H1 (cell line): ENCODE results near the gene CYP26C1. TPM values are rescaled to one million over a fixed set of nuclear protein-coding genes. Genes with fewer than 3 reads are reported as not detected.
A peak's percentile ranks its signal among the peaks of the same experiment; 100 is the strongest.

ENCODE experiments used
- ASH2L ChIP-seq: fragments of 200-600, 300-600 bp; sonication (generic); IDR thresholded peaks from one replicate; pipeline ENCODE4 v1.7.1; 2017; ENCODE audit warnings: low read length
- ATF2 ChIP-seq: IDR thresholded peaks from 2 replicates; pipeline ENCODE4 v1.6.1; 2012; ENCODE audit warnings: low read length, inconsistent platforms
- CEBPB ChIP-seq: IDR thresholded peaks from 2 replicates; pipeline ENCODE4 v1.6.1; 2012; ENCODE audit warnings: low read depth, low read length
- CHD2 ChIP-seq: IDR thresholded peaks from 2 replicates; pipeline ENCODE4 v1.6.1; 2012; ENCODE audit warnings: low read length, improper control_type of control experiment
- CREB1 ChIP-seq: IDR thresholded peaks from 2 replicates; pipeline ENCODE4 v1.6.1; 2012; ENCODE audit warnings: inconsistent platforms
- E2F6 ChIP-seq: IDR thresholded peaks from 2 replicates; pipeline ENCODE4 v1.6.1; 2012; ENCODE audit warnings: inconsistent platforms
- EGR1 ChIP-seq: IDR thresholded peaks from 2 replicates; pipeline ENCODE4 v1.6.1; 2011; ENCODE audit warnings: low read depth, low read length, borderline replicate concordance
- FOSL1 ChIP-seq: IDR thresholded peaks from 2 replicates; pipeline ENCODE4 v1.6.1; 2011; ENCODE audit warnings: mild to moderate bottlenecking, low read depth, low read length, moderate library complexity; ENCODE audit not compliant: insufficient read depth
- HDAC2 ChIP-seq, 2 experiments: fragments of 300-600 bp in 1 of 2; sonication (generic) in 1 of 2; IDR thresholded peaks; 2 replicates each; pipeline ENCODE4 v1.6.1; 2011 to 2012; ENCODE audit warnings: low read depth in 2 of 2, low read length in 2 of 2, mild to moderate bottlenecking in 2 of 2, moderate library complexity in 2 of 2, borderline replicate concordance in 1 of 2, inconsistent platforms in 1 of 2
- JUND ChIP-seq: IDR thresholded peaks from 2 replicates; pipeline ENCODE4 v1.6.1; 2011; ENCODE audit warnings: mild to moderate bottlenecking, improper control_type of control experiment, low read length
- KDM1A ChIP-seq: fragments of 200-600, 300-600 bp; sonication (generic); IDR thresholded peaks from 2 replicates; pipeline ENCODE4 v1.7.1; 2016; ENCODE audit warnings: mild to moderate bottlenecking, low read length, borderline replicate concordance
- KDM4A ChIP-seq: IDR thresholded peaks from one replicate; pipeline ENCODE4 v1.7.1; 2012; ENCODE audit warnings: low read depth, mild to moderate bottlenecking, moderate library complexity, low read length, inconsistent platforms; ENCODE audit not compliant: severe bottlenecking
- MAX ChIP-seq: IDR thresholded peaks from 2 replicates; pipeline ENCODE4 v1.6.1; 2012; ENCODE audit warnings: inconsistent platforms
- NRF1 ChIP-seq: IDR thresholded peaks from 2 replicates; pipeline ENCODE4 v1.6.1; 2011; ENCODE audit warnings: mild to moderate bottlenecking, low read depth, low read length, improper control_type of control experiment
- PHF8 ChIP-seq: fragments of 200-600 bp; sonication (generic); conservative IDR thresholded peaks from 2 replicates; pipeline ENCODE4 v1.7.1; 2012; ENCODE audit warnings: low read depth, mild to moderate bottlenecking, inconsistent platforms, low read length, moderate library complexity
- POLR2AphosphoS5 ChIP-seq: IDR thresholded peaks from 2 replicates; pipeline ENCODE4 v1.6.1; 2011; ENCODE audit warnings: low read depth, low read length
- RBBP5 ChIP-seq: IDR thresholded peaks from 2 replicates; pipeline ENCODE4 v1.7.1; 2012; ENCODE audit warnings: low read depth, mild to moderate bottlenecking, inconsistent platforms, low read length, moderate library complexity, borderline replicate concordance
- SAP30 ChIP-seq: fragments of 300-600 bp; sonication (generic); IDR thresholded peaks from 2 replicates; pipeline ENCODE4 v1.7.1; 2012; ENCODE audit warnings: low read length, moderate library complexity, mild to moderate bottlenecking, inconsistent platforms; ENCODE audit not compliant: insufficient read depth, insufficient replicate concordance
- SIN3A ChIP-seq, 2 experiments: IDR thresholded peaks in 1 of 2; conservative IDR thresholded peaks in 1 of 2; 2 replicates each; pipeline ENCODE4 v1.6.1; 2011 to 2012; ENCODE audit warnings: low read length in 2 of 2, improper control_type of control experiment in 1 of 2, low read depth in 1 of 2, mild to moderate bottlenecking in 1 of 2
- SP4 ChIP-seq: IDR thresholded peaks from 2 replicates; pipeline ENCODE4 v1.6.1; 2012; ENCODE audit warnings: low read length, inconsistent platforms
- TAF7 ChIP-seq: optimal IDR thresholded peaks from 2 replicates; pipeline ENCODE3; 2011; ENCODE audit warnings: low read depth, mild to moderate bottlenecking, inconsistent platforms, low read length, moderate library complexity, borderline replicate concordance
- TEAD4 ChIP-seq: IDR thresholded peaks from 2 replicates; pipeline ENCODE4 v1.6.1; 2012; ENCODE audit warnings: low read depth, low read length, inconsistent platforms, mixed read lengths
- polyA plus RNA-seq, 7 experiments: library from polyadenylated mRNA; depleted of rRNA in 3 of 7; stranded (reverse) in 5 of 7; unstranded in 2 of 7; fragments of >200 nt in 5 of 7; fragments of 200-250 nt in 2 of 7; gene quantifications; 1 replicate in 5 of 7; 2 replicates in 1 of 7; 4 replicates in 1 of 7; pipeline versions ENCODE4 v1.2.1 to v1.2.3, GENCODE V29; 2011 to 2013; ENCODE audit warnings: missing spikeins in 2 of 7, mixed read lengths in 2 of 7
- total RNA-seq: library from RNA; stranded (reverse); fragmentation: NEBNext Ultra II Directional; extraction: Animal tissue kit (Norgen Biotek cat#: 25700); gene quantifications from 2 replicates; pipeline ENCODE4 v1.2.1, GENCODE V29; 2021

Gene CYP26C1
- total and polyA plus RNA-seq, 2 of the 8 experiments (the other 6 are each of a cell fraction or from before 2014, with no cell fraction given), result 0.12 to 0.28 TPM

GRCh38 chr10:93060887-93061593, 442 bp downstream of the CYP26C1 start (continued):
- TF ChIP-seq KDM1A (no peak), NRF1 (no peak), E2F6 (peak; percentile 79), SIN3A (conservative IDR thresholded peaks at IDR 0.05 in 1 of 2, IDR thresholded peaks at IDR 0.05 in 1 of 2; ENCODE audit: low read depth in 1 of 2, low read length in 2 of 2) (no peak), ASH2L (no peak), SP4 (no peak), POLR2AphosphoS5 (no peak), TAF7 (no peak), PHF8 (no peak), CHD2 (no peak), HDAC2 (IDR thresholded peaks at IDR 0.05; ENCODE audit: borderline replicate concordance in 1 of 2, low read depth in 2 of 2, low read length in 2 of 2) (no peak), SAP30 (no peak), RBBP5 (no peak), JUND (no peak), ATF2 (no peak), MAX (peak; percentile 83), EGR1 (no peak), KDM4A (peak; percentile 70), CREB1 (no peak), TEAD4 (no peak), CEBPB (no peak), FOSL1 (no peak)
